Duodenal mucosa (tissue), 2 donors: ENCODE data around the gene NAPA.

Source experiments
- H3K27ac ChIP-seq: one replicate; pipeline ENCODE4 v1.7.0; 2013; ENCODE audit warnings: low read depth, low read length
- H3K27me3 ChIP-seq, 2 donors: one replicate each; pipeline ENCODE4 v1.7.0; 2013; ENCODE audit warnings: low read length in 2 of 2, control low read depth in 1 of 2; ENCODE audit not compliant: insufficient read depth in 2 of 2, control insufficient read depth in 1 of 2
- H3K36me3 ChIP-seq, 2 donors: one replicate each; pipeline ENCODE4 v1.7.0; 2013; ENCODE audit warnings: low read length in 2 of 2, control low read depth in 1 of 2; ENCODE audit not compliant: insufficient read depth in 2 of 2, control insufficient read depth in 1 of 2
- H3K4me1 ChIP-seq, 2 donors: one replicate each; pipeline ENCODE4 v1.7.0; 2013; ENCODE audit warnings: low read length in 2 of 2, control low read depth in 1 of 2; ENCODE audit not compliant: insufficient read depth in 2 of 2, control insufficient read depth in 1 of 2
- H3K4me3 ChIP-seq, 2 donors: one replicate each; pipeline ENCODE4 v1.7.0; 2013; ENCODE audit warnings: low read length in 2 of 2, low read depth in 1 of 2
- H3K9ac ChIP-seq, 2 donors: one replicate each; pipeline ENCODE4 v1.7.0; 2013; ENCODE audit warnings: low read length in 2 of 2, low read depth in 1 of 2
- H3K9me3 ChIP-seq, 2 donors: one replicate each; pipeline ENCODE4 v1.7.0; 2013; ENCODE audit warnings: low read length in 2 of 2, control low read depth in 1 of 2; ENCODE audit not compliant: control insufficient read depth in 1 of 2

Gene NAPA

DNA sequence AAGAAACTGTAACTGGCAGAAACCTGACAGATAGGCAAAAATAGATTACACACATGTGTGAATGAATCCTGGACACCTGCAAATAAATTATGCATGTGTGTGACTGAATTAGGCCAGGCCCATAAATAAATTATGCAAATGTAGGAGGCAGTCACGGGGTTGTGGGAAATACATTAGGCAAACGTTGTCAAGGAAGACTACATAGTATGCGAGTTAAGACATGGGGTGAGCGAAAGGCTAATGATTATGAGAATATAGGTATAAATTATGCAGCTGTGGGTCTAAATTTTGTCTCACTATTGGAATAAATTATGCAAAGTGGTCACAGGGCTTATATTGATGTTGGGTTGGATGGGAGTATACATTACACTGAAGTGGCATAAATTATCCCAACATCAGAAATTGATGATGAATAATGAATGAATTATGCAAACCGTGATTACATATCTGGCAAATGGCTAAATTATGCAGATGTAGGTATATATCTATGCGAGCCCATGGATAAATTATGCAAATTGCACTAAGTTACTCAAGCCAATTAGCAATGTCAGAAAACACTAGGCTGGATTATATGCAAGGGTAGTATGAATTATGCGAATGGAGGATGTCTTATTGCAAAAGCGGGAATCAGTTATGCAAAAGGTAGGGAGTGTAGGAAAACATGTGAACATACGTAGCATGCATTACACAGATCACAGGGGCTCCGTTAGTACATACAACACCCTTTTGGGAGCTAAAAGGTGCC is 50.0 kb downstream of the NAPA start:
- Histone ChIP-seq H3K27ac (no peak overlapping the region), H3K27me3 (peaks cover 29 to 32% of the 10 kb centered on the region in 2 donors), H3K36me3 (no peaks in the 10 kb centered on the region)

DNA sequence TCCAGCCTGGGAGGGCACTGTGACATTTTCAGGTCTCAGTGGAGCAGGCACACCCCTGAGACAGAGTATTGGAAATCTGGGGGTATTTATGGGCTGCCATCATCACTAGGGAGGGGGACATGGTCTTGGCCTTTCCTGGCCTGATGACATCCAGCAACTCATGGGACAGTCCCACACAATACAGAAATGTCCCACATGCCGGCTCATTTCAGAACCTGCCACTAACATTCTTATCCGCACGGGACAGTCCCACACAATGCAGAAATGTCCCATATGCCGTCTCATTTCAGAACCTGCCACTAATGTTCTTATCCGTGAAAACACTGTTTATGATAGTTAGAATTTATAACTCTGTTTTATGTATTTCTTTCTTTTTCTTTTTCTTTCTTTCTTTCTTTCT is 53.0 kb downstream of the NAPA start:
- no peak overlapping the region for H3K4me3 ChIP-seq
- no peaks in the 10 kb centered on the region for H3K36me3 ChIP-seq
- peaks cover 37 to 38% of the 10 kb centered on the region in 2 donors for H3K27me3 ChIP-seq
- no peaks in the 10 kb centered on the region for H3K9me3 ChIP-seq
- H3K4me1 ChIP-seq, result no peaks in the 10 kb centered on the region
- H3K27ac ChIP-seq, result no peak overlapping the region
- H3K9ac ChIP-seq, result no peak overlapping the region

More for the DNA sequence above, 50.0 kb downstream of the NAPA start:
- Histone ChIP-seq H3K4me1 (no peaks in the 10 kb centered on the region), H3K9ac (no peak overlapping the region), H3K4me3 (no peak overlapping the region), H3K9me3 (no peaks in the 10 kb centered on the region)

DNA sequence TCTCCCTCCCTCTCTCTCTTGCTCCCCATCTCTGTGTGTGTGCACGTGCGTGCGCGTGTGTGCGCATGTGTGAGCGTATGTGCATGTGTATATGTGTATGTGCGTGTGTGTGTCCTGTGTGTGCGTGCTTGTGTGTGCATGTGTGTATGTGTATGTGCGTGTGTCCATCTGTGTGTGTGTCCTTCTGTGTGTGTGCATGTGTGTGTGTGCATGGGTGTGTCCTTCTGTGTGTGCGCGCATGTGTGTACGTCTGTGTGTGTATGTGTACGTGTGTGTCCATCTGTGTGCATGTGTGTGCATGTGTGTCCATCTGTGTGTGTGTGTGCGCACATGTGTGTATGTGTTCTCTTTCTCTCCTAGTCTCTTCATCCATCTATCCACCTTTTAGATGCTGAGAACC is 55.4 kb downstream of the NAPA start:
- Histone ChIP-seq H3K27me3 (peaks cover 32 to 39% of the 10 kb centered on the region in 2 donors), H3K4me1 (no peaks in the 10 kb centered on the region), H3K9me3 (peaks cover 0 to 11% of the 10 kb centered on the region in 2 donors), H3K27ac (no peak overlapping the region), H3K36me3 (no peaks in the 10 kb centered on the region), H3K9ac (no peak overlapping the region), H3K4me3 (no peak overlapping the region)

DNA sequence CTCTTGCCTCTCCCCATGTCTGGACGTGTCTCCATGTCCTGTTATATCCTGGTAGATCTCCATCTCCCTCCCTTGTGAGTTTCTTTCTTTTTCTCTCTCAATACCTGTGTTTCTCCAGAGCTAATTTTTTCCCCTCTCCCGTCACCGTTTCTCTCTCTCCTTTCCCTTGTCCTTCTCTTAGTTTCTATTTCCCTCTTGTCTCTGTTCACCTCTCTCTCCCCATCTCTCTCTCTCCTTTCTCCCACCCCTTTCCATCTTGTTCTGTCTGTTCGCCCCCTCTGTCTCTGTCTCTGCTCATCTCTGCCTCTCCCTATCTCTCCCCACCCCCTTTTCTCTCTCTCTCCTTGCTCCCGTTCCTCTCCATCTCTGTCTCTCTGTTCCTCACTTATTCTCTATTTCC is 56.2 kb downstream of the NAPA start:
- Histone ChIP-seq H3K9ac (no peak overlapping the region), H3K27me3 (peaks cover 31 to 39% of the 10 kb centered on the region in 2 donors), H3K9me3 (peaks cover 0 to 11% of the 10 kb centered on the region in 2 donors), H3K27ac (no peak overlapping the region), H3K4me1 (no peaks in the 10 kb centered on the region), H3K36me3 (no peaks in the 10 kb centered on the region), H3K4me3 (no peak overlapping the region)

DNA sequence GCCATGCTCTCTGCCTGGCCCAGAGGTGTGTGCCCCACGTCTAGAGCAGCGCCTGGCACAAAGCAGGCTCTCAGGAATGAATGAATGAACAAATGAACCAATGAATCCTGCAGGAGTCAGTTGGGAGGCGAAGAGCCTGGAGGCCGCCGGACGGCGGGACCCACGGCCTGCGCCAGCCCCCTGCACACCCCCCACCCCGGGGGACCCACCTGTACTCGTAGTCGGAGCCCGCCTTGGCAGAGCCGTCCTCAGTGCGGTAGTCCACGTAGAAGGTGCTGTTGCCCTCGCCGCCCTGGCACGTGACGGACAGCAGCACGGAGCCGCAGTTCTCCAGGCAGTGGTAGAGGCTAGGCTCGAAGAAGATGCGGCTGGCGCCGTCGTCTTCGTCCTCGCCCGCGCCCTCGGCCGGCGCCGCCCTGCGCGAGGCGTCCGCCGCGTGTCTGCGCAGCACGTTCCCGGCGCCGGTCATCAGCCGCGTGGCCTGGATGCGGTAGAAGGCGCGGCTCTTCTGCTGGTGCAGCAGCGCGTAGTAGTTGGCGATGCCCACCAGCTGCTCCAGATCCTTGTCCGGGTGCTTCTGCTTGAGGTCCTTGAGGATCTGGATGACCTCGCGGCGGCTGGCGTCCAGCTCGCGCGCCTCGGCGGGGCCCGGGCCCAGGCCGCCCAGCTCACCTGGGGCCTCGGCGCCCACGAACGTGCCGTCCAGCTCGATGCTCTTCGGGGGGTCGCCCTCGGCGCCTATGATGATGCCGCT is 58.0 kb downstream of the NAPA start:
- Histone ChIP-seq H3K27me3 (peaks cover 31 to 39% of the 10 kb centered on the region in 2 donors), H3K4me1 (no peaks in the 10 kb centered on the region), H3K27ac (no peak overlapping the region), H3K9me3 (peaks cover 0 to 11% of the 10 kb centered on the region in 2 donors), H3K9ac (no peak overlapping the region), H3K36me3 (no peaks in the 10 kb centered on the region), H3K4me3 (no peak overlapping the region)

DNA sequence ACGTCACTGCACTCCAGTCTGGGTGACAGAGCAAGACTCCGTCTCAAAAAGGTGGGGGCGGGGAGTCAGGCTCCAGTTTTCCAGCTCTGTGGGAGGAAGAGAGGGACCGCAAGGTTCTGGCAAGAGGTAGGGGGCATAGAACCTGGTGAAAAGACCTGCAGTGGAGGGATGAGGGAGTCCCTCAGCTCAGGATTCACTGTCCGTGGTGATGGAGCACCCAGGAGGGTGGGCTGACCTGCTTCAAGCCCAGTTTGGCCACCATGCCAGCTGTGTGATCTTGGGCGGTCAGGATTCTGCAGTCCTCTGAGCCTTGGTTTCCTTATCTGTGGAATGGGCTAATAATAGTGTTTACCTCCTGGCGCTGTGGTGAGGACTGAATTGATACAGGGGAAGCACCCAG is 64.4 kb downstream of the NAPA start:
- Histone ChIP-seq H3K27me3 (peaks cover 25 to 37% of the 10 kb centered on the region in 2 donors), H3K4me1 (peaks cover 5 to 8% of the 10 kb centered on the region in 2 donors), H3K4me3 (no peak overlapping the region), H3K27ac (no peak overlapping the region), H3K9ac (no peak overlapping the region), H3K9me3 (peaks cover 0 to 2% of the 10 kb centered on the region in 2 donors), H3K36me3 (no peaks in the 10 kb centered on the region)

DNA sequence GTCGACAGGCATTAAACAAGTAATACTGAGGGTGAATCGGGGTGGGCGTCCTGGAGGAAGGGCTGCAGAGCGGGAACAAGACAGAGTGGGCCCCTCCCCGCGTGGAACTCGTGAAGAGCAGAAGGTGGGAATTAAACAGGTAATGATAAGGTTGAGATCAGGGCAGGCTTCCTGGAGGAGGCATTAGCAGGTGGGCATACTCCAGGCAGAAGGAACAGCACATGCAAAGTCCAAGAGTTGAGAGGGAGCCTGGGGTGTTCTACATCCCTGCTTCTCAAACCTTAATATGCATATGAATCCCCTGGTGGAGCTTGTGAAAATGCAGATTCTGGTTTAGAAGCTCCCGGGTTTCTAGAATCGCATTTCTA is 66.5 kb downstream of the NAPA start:
- Histone ChIP-seq H3K9ac (no peak overlapping the region), H3K36me3 (no peaks in the 10 kb centered on the region), H3K9me3 (no peaks in the 10 kb centered on the region), H3K27me3 (peaks cover 44 to 54% of the 10 kb centered on the region in 2 donors), H3K27ac (no peak overlapping the region), H3K4me1 (peaks cover 6 to 9% of the 10 kb centered on the region in 2 donors), H3K4me3 (no peak overlapping the region)

DNA sequence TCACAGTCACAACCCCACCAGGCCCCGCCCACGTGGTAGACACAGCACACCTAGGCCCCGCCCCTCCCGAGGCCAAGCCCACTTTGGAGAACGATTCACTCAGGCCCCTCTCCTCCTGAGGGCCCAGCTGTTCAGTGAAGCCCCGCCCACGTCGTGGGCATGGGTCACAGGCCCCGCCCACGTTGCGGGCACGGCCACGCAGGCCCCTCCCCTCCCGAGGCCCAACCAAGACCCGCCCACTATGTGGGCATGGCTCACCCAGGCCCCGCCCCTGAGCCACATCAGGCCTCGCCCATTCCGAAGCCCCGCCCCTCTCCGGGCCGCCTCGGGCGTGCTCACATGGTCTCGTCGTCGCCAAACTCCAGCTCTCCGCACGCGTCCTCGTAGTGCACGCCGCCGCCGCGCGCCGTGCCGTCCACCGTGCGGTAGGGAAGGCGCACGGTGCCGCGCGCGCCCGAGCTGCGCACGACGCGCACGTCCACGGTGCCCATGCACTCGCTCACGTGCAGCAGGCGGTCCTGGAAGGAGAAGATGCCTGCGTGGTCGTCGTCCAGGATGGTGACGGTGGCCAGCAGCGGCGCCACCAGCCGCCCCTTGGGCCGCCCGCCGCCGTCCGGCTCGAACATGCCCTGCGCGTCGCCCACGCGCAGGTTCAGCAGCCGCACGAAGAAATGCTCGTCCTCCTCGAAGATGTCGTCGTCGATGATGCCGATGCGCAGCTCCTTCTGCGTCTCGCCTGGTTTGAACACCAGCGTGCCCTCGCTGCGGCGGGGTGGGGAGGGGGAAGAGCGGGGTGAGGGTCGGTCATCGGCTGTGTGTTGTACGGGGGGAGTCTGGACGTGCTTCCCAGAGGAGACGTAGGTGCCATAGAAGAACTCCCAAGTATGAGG is 67.1 kb downstream of the NAPA start:
- Histone ChIP-seq H3K4me1 (peaks cover 6 to 9% of the 10 kb centered on the region in 2 donors), H3K36me3 (no peaks in the 10 kb centered on the region), H3K9ac (no peak overlapping the region), H3K4me3 (peak overlapping the region; percentile 16 to 27), H3K27ac (no peak overlapping the region), H3K9me3 (no peaks in the 10 kb centered on the region), H3K27me3 (peaks cover 47 to 60% of the 10 kb centered on the region in 2 donors)

DNA sequence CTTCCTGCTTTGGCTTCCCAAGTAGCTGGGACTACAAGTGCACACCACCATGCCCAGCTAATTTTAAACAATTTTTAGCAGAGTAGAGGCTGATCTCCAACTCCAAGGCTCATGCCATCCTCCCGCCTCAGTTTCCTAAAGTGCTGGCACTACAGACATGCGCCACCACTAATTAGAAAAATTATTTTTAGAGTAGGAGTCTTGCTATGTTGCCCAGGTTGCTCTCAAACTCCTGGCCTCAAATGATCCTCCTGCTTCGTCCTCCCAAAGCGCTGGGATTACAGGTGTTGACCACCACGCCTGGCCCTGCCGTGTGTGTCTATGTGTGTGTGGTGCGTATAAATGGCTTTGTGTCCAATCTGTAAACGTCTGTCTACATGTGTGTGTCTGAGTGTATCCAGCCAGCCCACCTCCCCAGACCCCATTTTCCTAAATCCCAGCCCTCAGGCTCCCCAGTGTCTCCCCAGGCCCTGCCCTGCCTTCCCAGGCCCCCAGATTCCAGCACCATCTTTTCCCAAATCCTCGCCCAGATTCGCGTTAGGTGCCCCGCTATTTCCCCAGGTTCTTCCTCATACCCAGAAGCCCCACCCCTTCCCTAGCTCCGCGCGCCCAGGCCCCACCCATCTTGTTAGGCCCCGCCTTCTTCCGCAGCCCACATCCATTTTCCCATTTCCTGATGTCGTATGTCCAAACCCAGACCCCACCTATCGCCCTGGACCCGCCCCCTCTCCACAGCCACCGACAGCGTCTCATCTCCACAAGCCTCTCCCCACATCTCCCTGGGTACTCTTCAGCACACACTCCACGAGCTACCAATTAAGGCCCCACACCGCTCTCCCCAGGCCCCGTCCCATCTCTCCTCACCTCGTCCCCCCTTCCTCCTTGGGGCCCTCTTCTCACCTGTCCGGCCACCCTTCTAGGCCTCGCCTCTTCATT is 68.1 kb downstream of the NAPA start:
- Histone ChIP-seq H3K9me3 (no peaks in the 10 kb centered on the region), H3K9ac (no peak overlapping the region), H3K4me3 (peak overlapping the region; percentile 16 to 27), H3K36me3 (no peaks in the 10 kb centered on the region), H3K27me3 (peaks cover 47 to 62% of the 10 kb centered on the region in 2 donors), H3K4me1 (peaks cover 6 to 9% of the 10 kb centered on the region in 2 donors), H3K27ac (no peak overlapping the region)
